ENCODE data around the gene APLP1. TPM values are rescaled to one million over a fixed set of nuclear protein-coding genes. Genes with fewer than 3 reads are reported as not detected.
A peak's percentile ranks its signal among the peaks of the same experiment; 100 is the strongest.
"Not testable (repeated sequence)": the region's sequence is repeated elsewhere in the genome, so short reads cannot be mapped to it uniquely, and the experiment has no call there.

APLP1 gene
- total RNA-seq, 1 donor from 2014 or later, result 2.1 TPM

- no peak for TF ChIP-seq CTCF (IDR thresholded peaks at IDR 0.05)
- H3K27me3 ChIP-seq (ENCODE audit: low read depth), result no peaks in the 10 kb centered on the region
- no peak overlapping the region for H3K4me3 ChIP-seq
- no peaks in the 10 kb centered on the region for H3K4me1 ChIP-seq
- no peak overlapping the region for H3K27ac ChIP-seq
- ATAC-seq (no peak), DNase-seq (no peak)
- no peaks in the 10 kb centered on the region for H3K9me3 ChIP-seq
- intact Hi-C loops (cut with DNase I), result no loop called here
- H3K36me3 ChIP-seq, result peaks cover 60% of the 10 kb centered on the region
These were observed 20.0 kb downstream of the APLP1 start for GRCh38 chr19:35888398-35888797.

- no peak overlapping the region for H3K27ac ChIP-seq
- H3K36me3 ChIP-seq, result peaks cover 71% of the 10 kb centered on the region
- H3K27me3 ChIP-seq (ENCODE audit: low read depth), result no peaks in the 10 kb centered on the region
- TF ChIP-seq CTCF (IDR thresholded peaks at IDR 0.05), result no peak
- H3K4me3 ChIP-seq, result no peak overlapping the region
- H3K9me3 ChIP-seq, result no peaks in the 10 kb centered on the region
- no peaks in the 10 kb centered on the region for H3K4me1 ChIP-seq
- intact Hi-C loops (cut with DNase I), result no loop called here
- DNase-seq (no peak), ATAC-seq (peak in 1 of 2 donors; percentile 14)
These were observed 21.2 kb downstream of the APLP1 start for GRCh38 chr19:35889370-35890112.

- no peak for TF ChIP-seq CTCF (IDR thresholded peaks at IDR 0.05)
- Histone ChIP-seq H3K9me3 (no peaks in the 10 kb centered on the region), H3K4me3 (no peak overlapping the region), H3K36me3 (peaks cover 78% of the 10 kb centered on the region), H3K27me3 (ENCODE audit: low read depth) (no peaks in the 10 kb centered on the region), H3K4me1 (no peaks in the 10 kb centered on the region), H3K27ac (no peak overlapping the region)
- no peak for DNase-seq
- intact Hi-C loops (cut with DNase I), result no loop called here
- peak in 1 of 2 donors; percentile 13 for ATAC-seq
These were observed 21.8 kb downstream of the APLP1 start for GRCh38 chr19:35890113-35890650.

- H3K4me3 ChIP-seq; H3K27ac ChIP-seq; H3K9me3 ChIP-seq; H3K27me3 ChIP-seq (ENCODE audit: low read depth); ATAC-seq; intact Hi-C loops (cut with DNase I); DNase-seq; H3K4me1 ChIP-seq: not testable (repeated sequence)
- peaks cover 94% of the 10 kb centered on the region for H3K36me3 ChIP-seq
These were observed 23.4 kb downstream of the APLP1 start for GRCh38 chr19:35891819-35892218.

GRCh38 chr19:35894342-35894741 lies 26.0 kb downstream of the APLP1 start:
- DNase-seq (no peak), ATAC-seq (no peak)
- Histone ChIP-seq H3K4me1 (peaks cover 17% of the 10 kb centered on the region), H3K27me3 (ENCODE audit: low read depth) (no peaks in the 10 kb centered on the region), H3K9me3 (no peaks in the 10 kb centered on the region), H3K27ac (no peak overlapping the region), H3K36me3 (peaks cover 87% of the 10 kb centered on the region), H3K4me3 (no peak overlapping the region)
- intact Hi-C loops (cut with DNase I), result no loop called here
- no peak for TF ChIP-seq CTCF (IDR thresholded peaks at IDR 0.05)

- Histone ChIP-seq H3K4me3 (no peak overlapping the region), H3K27me3 (ENCODE audit: low read depth) (no peaks in the 10 kb centered on the region), H3K4me1 (peaks cover 21% of the 10 kb centered on the region), H3K9me3 (no peaks in the 10 kb centered on the region), H3K27ac (no peak overlapping the region), H3K36me3 (peaks cover 70% of the 10 kb centered on the region)
- intact Hi-C loops (cut with DNase I), result no loop called here
- DNase-seq (no peak), ATAC-seq (no peak)
- TF ChIP-seq CTCF (IDR thresholded peaks at IDR 0.05), result no peak
These were observed 27.7 kb downstream of the APLP1 start for GRCh38 chr19:35895911-35896642.

All from lower lobe of right lung (tissue), 2 donors.